Ishikawa (cell line): ENCODE measurements around the gene SSC4D.

Experiments used
- CEBPB ChIP-seq: IDR thresholded peaks from 2 replicates; pipeline ENCODE4 v1.6.1; 2012
- EP300 ChIP-seq: IDR thresholded peaks from 2 replicates; pipeline ENCODE4 v1.6.1; 2012; ENCODE audit warnings: borderline replicate concordance
- RAD21 ChIP-seq: IDR thresholded peaks from 2 replicates; pipeline ENCODE4 v1.6.1; 2012; ENCODE audit warnings: low read depth
- TF ChIP-seq, protein P1 (sequence below): IDR thresholded peaks from 2 replicates; pipeline ENCODE4 v1.6.1; 2012; ENCODE audit warnings: low read depth, mild to moderate bottlenecking

DNA sequence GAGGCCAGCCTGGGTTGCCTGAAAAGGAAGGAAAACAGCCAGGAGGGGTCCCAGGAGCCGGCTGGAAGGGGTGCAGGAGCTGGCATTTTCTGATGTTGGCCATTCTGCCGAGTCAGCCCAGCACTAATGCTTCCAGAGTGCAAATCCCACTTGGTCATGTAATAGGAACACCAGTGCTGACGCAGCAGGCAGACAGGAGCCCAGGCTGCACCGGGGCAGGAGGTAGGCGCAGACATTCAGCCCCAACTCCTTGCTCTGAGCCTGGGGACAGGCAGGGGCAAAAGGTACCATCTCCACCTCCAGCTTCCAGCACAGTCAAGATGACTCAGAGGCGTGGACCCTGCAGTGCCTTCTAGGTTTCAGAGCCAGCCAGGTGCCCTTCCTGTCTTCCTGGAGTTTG is 40.5 kb downstream of the SSC4D start:
- TF ChIP-seq EP300 (no peak), CEBPB (no peak), RAD21 (no peak)
- TF ChIP-seq, protein P1, sequence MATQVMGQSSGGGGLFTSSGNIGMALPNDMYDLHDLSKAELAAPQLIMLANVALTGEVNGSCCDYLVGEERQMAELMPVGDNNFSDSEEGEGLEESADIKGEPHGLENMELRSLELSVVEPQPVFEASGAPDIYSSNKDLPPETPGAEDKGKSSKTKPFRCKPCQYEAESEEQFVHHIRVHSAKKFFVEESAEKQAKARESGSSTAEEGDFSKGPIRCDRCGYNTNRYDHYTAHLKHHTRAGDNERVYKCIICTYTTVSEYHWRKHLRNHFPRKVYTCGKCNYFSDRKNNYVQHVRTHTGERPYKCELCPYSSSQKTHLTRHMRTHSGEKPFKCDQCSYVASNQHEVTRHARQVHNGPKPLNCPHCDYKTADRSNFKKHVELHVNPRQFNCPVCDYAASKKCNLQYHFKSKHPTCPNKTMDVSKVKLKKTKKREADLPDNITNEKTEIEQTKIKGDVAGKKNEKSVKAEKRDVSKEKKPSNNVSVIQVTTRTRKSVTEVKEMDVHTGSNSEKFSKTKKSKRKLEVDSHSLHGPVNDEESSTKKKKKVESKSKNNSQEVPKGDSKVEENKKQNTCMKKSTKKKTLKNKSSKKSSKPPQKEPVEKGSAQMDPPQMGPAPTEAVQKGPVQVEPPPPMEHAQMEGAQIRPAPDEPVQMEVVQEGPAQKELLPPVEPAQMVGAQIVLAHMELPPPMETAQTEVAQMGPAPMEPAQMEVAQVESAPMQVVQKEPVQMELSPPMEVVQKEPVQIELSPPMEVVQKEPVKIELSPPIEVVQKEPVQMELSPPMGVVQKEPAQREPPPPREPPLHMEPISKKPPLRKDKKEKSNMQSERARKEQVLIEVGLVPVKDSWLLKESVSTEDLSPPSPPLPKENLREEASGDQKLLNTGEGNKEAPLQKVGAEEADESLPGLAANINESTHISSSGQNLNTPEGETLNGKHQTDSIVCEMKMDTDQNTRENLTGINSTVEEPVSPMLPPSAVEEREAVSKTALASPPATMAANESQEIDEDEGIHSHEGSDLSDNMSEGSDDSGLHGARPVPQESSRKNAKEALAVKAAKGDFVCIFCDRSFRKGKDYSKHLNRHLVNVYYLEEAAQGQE = no peak
